H1 (cell line): ENCODE results near the gene ATP6V1F. TPM values are rescaled to one million over a fixed set of nuclear protein-coding genes. Genes with fewer than 3 reads are reported as not detected.
A peak's percentile ranks its signal among the peaks of the same experiment; 100 is the strongest.

ENCODE experiments used
- CTCF ChIA-PET: fragments of 300-600 bp; sonication (Branson Sonifier 250); formaldehyde crosslinking; loops from one replicate; lab custom pipeline; 2021; ENCODE audit not compliant: partially characterized antibody; lab: Charles Lee
- POLR2A ChIA-PET: fragments of 300-600 bp; sonication (Branson Sonifier 250); formaldehyde crosslinking; loops from one replicate; lab custom pipeline; 2021; ENCODE audit warnings: inconsistent platforms; ENCODE audit not compliant: partially characterized antibody; lab: Charles Lee
- DNase-seq, 2 experiments: peaks; one replicate each; pipeline versions ENCODE4 v3.0.0 to v3.0.0-alpha.2; 2010 to 2022; ENCODE audit warnings: low spot score in 2 of 2, low read depth in 1 of 2, mixed read lengths in 1 of 2
- FAIRE-seq: peaks from 2 replicates; lab custom pipeline; 2011; peaks lifted over from hg19 to GRCh38; lab: Jason Lieb, UNC
- H2AFZ ChIP-seq: 2 replicates; pipeline ENCODE4 v1.8.1; 2012; ENCODE audit warnings: low read length, inconsistent platforms
- H2AK5ac ChIP-seq: 2 replicates; pipeline ENCODE4 v1.6.1; 2013; ENCODE audit warnings: low read depth, low read length
- H2BK120ac ChIP-seq: replicated peaks from 2 replicates; pipeline ENCODE3; 2013; ENCODE audit warnings: low read depth, low read length, inconsistent platforms
- H2BK12ac ChIP-seq: 2 replicates; pipeline ENCODE4 v1.6.1; 2013; ENCODE audit warnings: low read depth, low read length
- H2BK15ac ChIP-seq: 2 replicates; pipeline ENCODE4 v1.6.1; 2013; ENCODE audit warnings: low read length
- H2BK20ac ChIP-seq: 2 replicates; pipeline ENCODE4 v1.6.1; 2013; ENCODE audit warnings: low read length
- H2BK5ac ChIP-seq: 2 replicates; pipeline ENCODE4 v1.6.1; 2013; ENCODE audit warnings: low read depth, low read length
- H3K14ac ChIP-seq: 2 replicates; pipeline ENCODE4 v1.6.1; 2013; ENCODE audit warnings: inconsistent platforms; ENCODE audit not compliant: insufficient read length
- H3K18ac ChIP-seq: 2 replicates; pipeline ENCODE4 v1.6.1; 2013; ENCODE audit warnings: low read length; ENCODE audit errors: extremely low read depth
- H3K23ac ChIP-seq: 2 replicates; pipeline ENCODE4 v1.6.1; 2013; ENCODE audit warnings: inconsistent platforms; ENCODE audit not compliant: insufficient read length
- H3K23me2 ChIP-seq: 2 replicates; pipeline ENCODE4 v1.6.1; 2013; ENCODE audit warnings: low read depth, low read length
- H3K27ac ChIP-seq: 2 replicates; pipeline ENCODE4 v1.6.1; 2011; ENCODE audit warnings: low read depth, low read length, inconsistent platforms
- H3K27me3 ChIP-seq, 4 experiments: replicated peaks in 1 of 4; 1 replicate in 1 of 4; 2 replicates in 3 of 4; pipeline versions ENCODE4 v1.6.1 to v1.8.1; 2011 to 2013; ENCODE audit warnings: low read length in 3 of 4, mild to moderate bottlenecking in 3 of 4, inconsistent platforms in 2 of 4, mixed read lengths in 2 of 4, moderate library complexity in 1 of 4; ENCODE audit not compliant: control insufficient read depth in 3 of 4, insufficient read depth in 3 of 4; ENCODE audit errors: extremely low read depth in 1 of 4
- H3K36me3 ChIP-seq, 4 experiments: 2 replicates each; pipeline versions ENCODE4 v1.6.1 to v1.8.1; 2011 to 2013; ENCODE audit warnings: mild to moderate bottlenecking in 4 of 4, low read length in 3 of 4, moderate library complexity in 2 of 4, control low read depth in 1 of 4, inconsistent platforms in 1 of 4; ENCODE audit not compliant: insufficient read depth in 4 of 4, control insufficient read depth in 2 of 4
- H3K4ac ChIP-seq: replicated peaks from 2 replicates; pipeline ENCODE3; 2013; ENCODE audit warnings: low read length, low read depth, mixed read lengths, inconsistent platforms; ENCODE audit not compliant: insufficient read length
- H3K4me1 ChIP-seq, 4 experiments: replicated peaks in 1 of 4; 1 replicate in 1 of 4; 2 replicates in 3 of 4; pipeline versions ENCODE4 v1.6.1 to v1.8.1; 2011 to 2013; ENCODE audit warnings: low read length in 3 of 4, inconsistent platforms in 2 of 4, mixed read lengths in 1 of 4; ENCODE audit not compliant: insufficient read depth in 4 of 4, control insufficient read depth in 3 of 4
- H3K4me2 ChIP-seq, 2 experiments: 2 replicates each; pipeline versions ENCODE4 v1.6.1 to v1.8.1; 2011 to 2013; ENCODE audit warnings: low read depth in 2 of 2, low read length in 2 of 2, control low read depth in 1 of 2, inconsistent platforms in 1 of 2, mild to moderate bottlenecking in 1 of 2; ENCODE audit not compliant: insufficient read depth in 1 of 2
- H3K4me3 ChIP-seq, 4 experiments: fragments of 200-600, 300-600 bp in 1 of 4; sonication (generic), shearing (Covaris generic), sonication (Bioruptor Twin) in 1 of 4; 2 replicates each; pipeline versions ENCODE4 v1.5.1 to v1.8.1; 2011 to 2016; ENCODE audit warnings: low read length in 4 of 4, low read depth in 3 of 4, control low read depth in 2 of 4, inconsistent platforms in 2 of 4, mild to moderate bottlenecking in 2 of 4, mixed read lengths in 1 of 4, moderate library complexity in 1 of 4; ENCODE audit not compliant: insufficient read depth in 2 of 4; ENCODE audit errors: extremely low read depth in 1 of 4
- H3K56ac ChIP-seq: replicated peaks from 2 replicates; pipeline ENCODE3; 2013; ENCODE audit warnings: low read depth, mild to moderate bottlenecking, mixed read lengths, low read length, inconsistent platforms; ENCODE audit not compliant: insufficient read length
- H3K79me1 ChIP-seq: 2 replicates; pipeline ENCODE4 v1.6.1; 2013; ENCODE audit warnings: low read depth, low read length, control low read depth
- H3K79me2 ChIP-seq, 2 experiments: 2 replicates each; pipeline versions ENCODE4 v1.6.1 to v1.8.1; 2012 to 2013; ENCODE audit warnings: low read length in 2 of 2, mild to moderate bottlenecking in 2 of 2, inconsistent platforms in 1 of 2; ENCODE audit not compliant: insufficient read depth in 2 of 2, control insufficient read depth in 1 of 2
- H3K9ac ChIP-seq, 4 experiments: replicated peaks in 1 of 4; 1 replicate in 1 of 4; 2 replicates in 3 of 4; pipeline versions ENCODE4 v1.6.1 to v1.8.1; 2011 to 2013; ENCODE audit warnings: low read depth in 3 of 4, low read length in 3 of 4, control low read depth in 2 of 4, mild to moderate bottlenecking in 2 of 4, moderate library complexity in 2 of 4, inconsistent platforms in 1 of 4; ENCODE audit errors: extremely low read depth in 1 of 4
- H3K9me3 ChIP-seq, 2 experiments: 2 replicates each; pipeline versions ENCODE4 v1.6.1 to v1.8.1; 2012 to 2013; ENCODE audit warnings: mild to moderate bottlenecking in 2 of 2, moderate library complexity in 2 of 2, control low read depth in 1 of 2, inconsistent platforms in 1 of 2, low read depth in 1 of 2, low read length in 1 of 2, mixed read lengths in 1 of 2; ENCODE audit not compliant: insufficient read depth in 2 of 2
- H4K20me1 ChIP-seq, 2 experiments: replicated peaks in 1 of 2; 2 replicates each; pipeline versions ENCODE3 to v1.8.1; 2011 to 2013; ENCODE audit warnings: inconsistent platforms in 2 of 2, low read length in 2 of 2, mild to moderate bottlenecking in 1 of 2; ENCODE audit not compliant: insufficient read depth in 2 of 2, control insufficient read depth in 1 of 2
- H4K5ac ChIP-seq: 2 replicates; pipeline ENCODE4 v1.6.1; 2013; ENCODE audit warnings: low read length, low read depth, mixed read lengths, inconsistent platforms; ENCODE audit not compliant: insufficient read length
- H4K8ac ChIP-seq: 2 replicates; pipeline ENCODE4 v1.8.0; 2013; ENCODE audit warnings: mild to moderate bottlenecking, moderate library complexity, low read length, inconsistent platforms; ENCODE audit not compliant: insufficient read depth; ENCODE audit errors: extremely low read depth
- H4K91ac ChIP-seq: replicated peaks from 2 replicates; pipeline ENCODE3; 2013; ENCODE audit warnings: low read length, mixed read lengths, inconsistent platforms; ENCODE audit not compliant: insufficient read length
- ATF2 ChIP-seq: IDR thresholded peaks from 2 replicates; pipeline ENCODE4 v1.6.1; 2012; ENCODE audit warnings: low read length, inconsistent platforms
- NRF1 ChIP-seq: IDR thresholded peaks from 2 replicates; pipeline ENCODE4 v1.6.1; 2011; ENCODE audit warnings: mild to moderate bottlenecking, low read depth, low read length, improper control_type of control experiment
- WGBS, 2 experiments: shearing (Covaris generic) in 1 of 2; methylation state at CpG; one replicate each; pipeline versions ENCODE4 v1.1.6 to v1.1.7; 2013 to 2015; ENCODE audit warnings: low lambda C conversion rate in 2 of 2, mixed read lengths in 2 of 2, inconsistent platforms in 1 of 2, low coverage in 1 of 2, missing lambda C conversion rate in 1 of 2; ENCODE audit not compliant: insufficient replicate concordance in 2 of 2, insufficient coverage in 1 of 2, insufficient read length in 1 of 2; ENCODE audit errors: extremely low coverage in 1 of 2, missing lambda C conversion rate in 1 of 2; 5-methylcytosine and 5-hydroxymethylcytosine counted together
- polyA plus RNA-seq, 7 experiments: library from polyadenylated mRNA; depleted of rRNA in 3 of 7; stranded (reverse) in 5 of 7; unstranded in 2 of 7; fragments of >200 nt in 5 of 7; fragments of 200-250 nt in 2 of 7; gene quantifications; 1 replicate in 5 of 7; 2 replicates in 1 of 7; 4 replicates in 1 of 7; pipeline versions ENCODE4 v1.2.1 to v1.2.3, GENCODE V29; 2011 to 2013; ENCODE audit warnings: missing spikeins in 2 of 7, mixed read lengths in 2 of 7
- total RNA-seq: library from RNA; stranded (reverse); fragmentation: NEBNext Ultra II Directional; extraction: Animal tissue kit (Norgen Biotek cat#: 25700); gene quantifications from 2 replicates; pipeline ENCODE4 v1.2.1, GENCODE V29; 2021

ATP6V1F gene
- total and polyA plus RNA-seq, 2 of the 8 experiments (the other 6 are each of a cell fraction or from before 2014, with no cell fraction given): 104 to 318 TPM

- Histone ChIP-seq H3K18ac (peak overlapping the region; percentile 62), H3K23me2 (peaks cover 17% of the 10 kb centered on the region; the same call in 1 of the 2 replicates), H2BK15ac (0 out of 2 replicates have a peak overlapping the region, but pooled peaks have one; percentile 53), H3K23ac (no peak overlapping the region), H3K27me3 (peaks cover 28 to 68% (median 54%) of the 10 kb centered on the region in 4 experiments), H3K9ac (no peak overlapping the region), H2AK5ac (no peak overlapping the region), H4K5ac (peak overlapping the region; percentile 25), H3K4me2 (peak overlapping the region; percentile 24 to 89; a peak in 3 of 4 replicates), H2BK5ac (peak overlapping the region; percentile 52; the same call in 1 of the 2 replicates), H4K20me1 (no peaks in the 10 kb centered on the region), H2BK120ac (no peak overlapping the region), H3K9me3 (no peaks in the 10 kb centered on the region), H3K36me3 (no peaks in the 10 kb centered on the region), H3K14ac (no peak overlapping the region), H2BK20ac (peak overlapping the region; percentile 75; the same call in 1 of the 2 replicates), H3K79me2 (no peaks in the 10 kb centered on the region), H4K8ac (0 out of 2 replicates have a peak overlapping the region, but pooled peaks have one; percentile 42), H3K4ac (no peak overlapping the region), H3K4me3 (no peak overlapping the region), H3K56ac (no peak overlapping the region), H3K4me1 (peaks cover 4 to 45% (median 20%) of the 10 kb centered on the region in 4 experiments), H2BK12ac (peak overlapping the region; percentile 80; the same call in 1 of the 2 replicates), H4K91ac (peak overlapping the region; percentile 13), H2AFZ (peak overlapping the region; percentile 12; the same call in 1 of the 2 replicates), H3K79me1 (no peaks in the 10 kb centered on the region), H3K27ac (no peak overlapping the region)
- DNase-seq (peak in 1 of 2 experiments; percentile 67), FAIRE-seq (no peak)
- ChIA-PET CTCF (interaction anchor here (0.6 to 4.5 kb wide), 20 partner anchors 9 to 252 kb away, joined by 3 to 42 read pairs (median 4); no protein-coding TSS in a partner anchor), POLR2A (interaction anchor here (0.9 to 2.4 kb wide), 7 partner anchors 11 to 258 kb away, joined by 3 to 9 read pairs (median 3); partner anchors contain the start of gene TNPO3)
- 39% methylated on average over 8 of the region's 8 CpGs; no CpG with 5 or more reads in 1 of the 2 experiments for WGBS, 2 experiments
- TF ChIP-seq NRF1 (no peak), ATF2 (no peak)
These were observed 48.9 kb downstream of the ATP6V1F start for GRCh38 chr7:128911423-128912031.
